K562 (cell line): ENCODE results near the gene SLC19A1. TPM values are rescaled to one million over a fixed set of nuclear protein-coding genes. Genes with fewer than 3 reads are reported as not detected.

Source experiments
- CBFA2T2 ChIP-seq: fragments of 450-650 bp; conservative IDR thresholded peaks from 2 replicates; pipeline ENCODE4 v1.6.1; 2017; ENCODE audit warnings: mild to moderate bottlenecking
- CGGBP1 ChIP-seq: fragments of 250-450 bp; sonication (Bioruptor Pico); IDR thresholded peaks from 2 replicates; pipeline ENCODE4 v1.9.0; 2021; ENCODE audit warnings: mild to moderate bottlenecking
- EP400 ChIP-seq: fragments of 450-650 bp; IDR thresholded peaks from 2 replicates; pipeline ENCODE4 v1.6.1; 2017; ENCODE audit warnings: antibody characterized with exemption, mild to moderate bottlenecking, moderate library complexity
- ESRRA ChIP-seq: fragments of 450-650 bp; IDR thresholded peaks from 2 replicates; pipeline ENCODE4 v1.6.1; 2014; ENCODE audit warnings: low read depth, mild to moderate bottlenecking, moderate library complexity, borderline replicate concordance
- GTF2A2 ChIP-seq: IDR thresholded peaks from 2 replicates; pipeline ENCODE4 v1.6.1; 2016; ENCODE audit warnings: mild to moderate bottlenecking, missing genetic modification characterization, missing compliant biosample characterization
- ILF3 ChIP-seq: fragments of 450-650 bp; IDR thresholded peaks from 2 replicates; pipeline ENCODE4 v1.6.1; 2018; ENCODE audit warnings: antibody characterized with exemption, mild to moderate bottlenecking, moderate library complexity, borderline replicate concordance
- JUN ChIP-seq, 2 experiments: sonication (generic) in 1 of 2; formaldehyde crosslinking in 1 of 2; IDR thresholded peaks; 2 replicates each; pipeline versions ENCODE4 v1.6.1 to v1.8.0; 2012 to 2022; ENCODE audit warnings: borderline replicate concordance in 2 of 2, mild to moderate bottlenecking in 2 of 2, improper control_type of control experiment in 1 of 2, low read depth in 1 of 2, low read length in 1 of 2, missing genetic modification reagents in 1 of 2
- MGA ChIP-seq: fragments of 450-650 bp; IDR thresholded peaks from 2 replicates; pipeline ENCODE4 v1.6.1; 2016; ENCODE audit warnings: mild to moderate bottlenecking, moderate library complexity
- MTA2 ChIP-seq: fragments of 450-650 bp; IDR thresholded peaks from 2 replicates; pipeline ENCODE4 v1.6.1; 2016; ENCODE audit warnings: low read depth
- MYNN ChIP-seq, 2 experiments: sonication (generic); formaldehyde crosslinking in 1 of 2; IDR thresholded peaks; 2 replicates each; pipeline versions ENCODE4 v1.5.0 to v1.6.1; 2016 to 2020; ENCODE audit warnings: antibody characterized with exemption in 1 of 2, missing genetic modification reagents in 1 of 2
- NBN ChIP-seq: fragments of 450-650 bp; IDR thresholded peaks from 2 replicates; pipeline ENCODE4 v1.6.1; 2016; ENCODE audit warnings: low read depth, mild to moderate bottlenecking
- NFIC ChIP-seq: fragments of 450-650 bp; IDR thresholded peaks from 2 replicates; pipeline ENCODE4 v1.6.1; 2017; ENCODE audit warnings: mild to moderate bottlenecking, inconsistent platforms
- RAD51 ChIP-seq: fragments of 450-650 bp; IDR thresholded peaks from 2 replicates; pipeline ENCODE4 v1.7.1; 2016; ENCODE audit warnings: low read depth, mild to moderate bottlenecking, borderline replicate concordance
- SP1 ChIP-seq: sonication (generic); formaldehyde crosslinking; IDR thresholded peaks from 2 replicates; pipeline ENCODE4 v1.8.1; 2022; ENCODE audit warnings: mild to moderate bottlenecking, missing genetic modification reagents
- TEAD1 ChIP-seq, 2 experiments: fragments of 450-650 bp in 1 of 2; sonication (generic) in 1 of 2; formaldehyde crosslinking; IDR thresholded peaks; 2 replicates each; pipeline versions ENCODE4 v1.4.0 to v1.8.0; 2020 to 2022; ENCODE audit warnings: mild to moderate bottlenecking in 2 of 2, missing genetic modification reagents in 1 of 2
- TSC22D4 ChIP-seq: fragments of 450-650 bp; IDR thresholded peaks from 2 replicates; pipeline ENCODE4 v1.6.1; 2016; ENCODE audit warnings: missing genetic modification characterization, missing biosample characterization, control low read depth
- ZNF12 ChIP-seq: sonication (generic); formaldehyde crosslinking; IDR thresholded peaks from 2 replicates; pipeline ENCODE4 v1.4.0; 2020; ENCODE audit warnings: mild to moderate bottlenecking, missing genetic modification reagents
- ZNF140 ChIP-seq: fragments of 250-450 bp; sonication (Bioruptor Pico); IDR thresholded peaks from 2 replicates; pipeline ENCODE4 v1.8.0; 2021; ENCODE audit warnings: moderate library complexity, mild to moderate bottlenecking, inconsistent platforms
- ZNF668 ChIP-seq: fragments of 250-450 bp; sonication (Bioruptor Pico); IDR thresholded peaks from 2 replicates; pipeline ENCODE4 v1.8.0; 2022; ENCODE audit warnings: mild to moderate bottlenecking, inconsistent platforms
- polyA plus RNA-seq, 8 experiments: library from polyadenylated mRNA; depleted of rRNA in 4 of 8; stranded (reverse) in 5 of 8; unstranded in 3 of 8; fragments of >200 nt; fragmentation: Nextera tagmentation in 2 of 8; fragmentation: Illumina TruSeq in 1 of 8; extraction: Ambion mirVana in 2 of 8; extraction: Trizol in 1 of 8; gene quantifications; 2 replicates each; pipeline versions ENCODE4 v1.2.1 to v1.2.3, GENCODE V29; 2011 to 2014; ENCODE audit warnings: inconsistent platforms in 1 of 8, missing spikeins in 1 of 8
- total RNA-seq, 7 experiments: library from RNA; depleted of rRNA in 6 of 7; stranded (reverse); fragments of >200 nt in 6 of 7; fragmentation: Illumina TruSeq in 2 of 7; extraction: Trizol in 2 of 7; gene quantifications; 2 replicates each; pipeline versions ENCODE4 v1.2.1 to v1.2.3, GENCODE V29; 2011 to 2021; ENCODE audit warnings: low replicate concordance in 1 of 7

Gene SLC19A1
- total and polyA plus RNA-seq, 9 of the 15 experiments (the other 6 are each of a cell fraction or from before 2014, with no cell fraction given), result 0.65 to 88.7 (median 12.0) TPM

- no peak for TF ChIP-seq MGA
- no peak for TF ChIP-seq SP1 (CRISPR knock-in tag)
- no peak for TF ChIP-seq MTA2
- no peak for TF ChIP-seq RAD51
- TF ChIP-seq MYNN (IDR thresholded peaks at IDR 0.05), result no peak
- TF ChIP-seq MYNN (CRISPR knock-in tag; IDR thresholded peaks at IDR 0.05), result no peak
- no peak for TF ChIP-seq NBN
- TF ChIP-seq GTF2A2 (tag), result no peak
- TF ChIP-seq ESRRA, result no peak
- TF ChIP-seq TEAD1 (CRISPR knock-in tag; IDR thresholded peaks at IDR 0.05), result no peak
- no peak for TF ChIP-seq ZNF12
- TF ChIP-seq CBFA2T2, result no peak
- no peak for TF ChIP-seq TSC22D4 (tag)
- TF ChIP-seq ZNF668 (CRISPR knock-in tag), result no peak
- TF ChIP-seq EP400, result no peak
- TF ChIP-seq CGGBP1 (CRISPR knock-in tag), result no peak
- TF ChIP-seq NFIC, result no peak
- TF ChIP-seq ILF3, result no peak
- no peak for TF ChIP-seq JUN (IDR thresholded peaks at IDR 0.05; ENCODE audit: borderline replicate concordance, low read depth, low read length)
- TF ChIP-seq JUN (CRISPR knock-in tag; IDR thresholded peaks at IDR 0.05; ENCODE audit: borderline replicate concordance), result no peak
- TF ChIP-seq ZNF140 (CRISPR knock-in tag), result no peak
These were observed at the start of gene SLC19A1 (continued) for GRCh38 chr21:45542242-45542666.
